GM18861 (cell line): ENCODE results near the gene DYNC2LI1.

ENCODE experiments used
- ATAC-seq: cut with Tn5 transposase; IDR thresholded peaks from one replicate; pipeline ENCODE4 v1.9.1; 2021; ENCODE audit not compliant: unreplicated experiment

Gene DYNC2LI1

DNA sequence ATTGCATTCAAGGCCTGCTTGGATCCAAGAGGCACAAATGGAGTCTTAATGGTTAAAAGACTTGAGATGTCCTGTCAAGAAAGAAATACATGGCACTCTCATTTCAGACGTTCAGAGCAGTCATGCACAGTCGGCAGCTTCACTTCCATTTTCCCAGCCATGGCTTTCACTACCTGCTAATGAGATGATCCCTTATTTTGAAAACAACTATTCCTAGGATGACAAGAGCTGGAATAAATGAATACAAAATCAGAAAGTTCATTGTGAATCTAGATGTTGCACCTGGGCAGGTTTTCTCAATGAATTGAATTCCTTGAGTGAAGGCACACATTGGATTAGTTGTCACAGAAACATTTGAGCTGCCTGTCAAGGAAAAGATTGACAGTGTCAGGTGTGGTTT, 39.1 kb downstream of the DYNC2LI1 start:
- no peak for ATAC-seq

GRCh38 chr2:43814711-43815110, 40.9 kb downstream of the DYNC2LI1 start:
- ATAC-seq, result no peak

GRCh38 chr2:43818761-43819160, 44.9 kb downstream of the DYNC2LI1 start:
- no peak for ATAC-seq

DNA sequence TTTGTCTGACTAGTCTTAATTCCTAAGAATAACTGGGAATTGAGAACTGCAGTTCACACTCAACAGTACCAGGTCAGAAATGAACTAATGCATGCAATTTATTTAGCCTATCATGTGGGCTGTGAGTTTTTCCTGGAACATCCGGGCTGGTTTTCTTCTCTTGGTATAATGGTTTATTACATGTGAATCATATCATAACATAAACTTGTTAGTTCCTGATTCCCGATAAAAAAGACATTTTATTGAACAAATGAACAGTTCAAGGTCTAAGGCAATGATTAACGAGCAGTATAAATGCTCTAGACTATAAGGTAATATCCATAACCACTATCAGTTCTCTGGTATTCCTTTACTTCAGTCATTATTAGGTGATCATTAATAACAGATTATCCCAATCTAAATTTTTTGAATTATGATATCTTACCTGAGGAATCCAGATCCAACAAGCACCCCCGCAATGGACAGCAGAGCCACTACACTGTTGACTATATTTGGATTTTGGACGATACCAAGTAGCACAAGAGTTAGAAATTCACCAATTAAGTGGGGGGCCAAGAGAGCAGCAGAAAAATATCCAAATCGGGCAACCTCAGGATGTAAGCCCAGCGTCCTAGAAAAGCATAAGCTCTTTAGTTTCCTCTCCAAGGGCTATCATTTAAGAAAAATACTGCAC, 45.8 kb downstream of the DYNC2LI1 start:
- ATAC-seq, result no peak

DNA sequence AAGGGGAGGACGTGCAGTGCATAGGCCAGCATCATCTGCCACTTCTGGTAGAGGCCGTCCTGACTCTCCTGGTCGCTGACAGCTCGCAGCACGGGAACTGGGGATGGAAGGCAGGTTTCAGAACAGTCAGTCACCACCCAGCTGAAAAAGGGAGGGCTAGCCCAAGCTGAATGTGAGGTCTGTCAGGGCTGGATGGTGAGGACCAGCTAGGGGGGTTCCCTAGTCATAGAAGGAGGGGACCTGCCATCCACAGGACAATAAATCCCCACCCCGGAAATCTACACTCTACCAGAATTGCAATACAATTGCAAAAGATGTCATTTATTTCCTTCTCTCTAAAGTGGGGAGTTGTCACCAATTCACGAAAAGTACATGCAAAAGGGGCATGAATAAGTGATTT, 49.0 kb downstream of the DYNC2LI1 start:
- ATAC-seq, result no peak

DNA sequence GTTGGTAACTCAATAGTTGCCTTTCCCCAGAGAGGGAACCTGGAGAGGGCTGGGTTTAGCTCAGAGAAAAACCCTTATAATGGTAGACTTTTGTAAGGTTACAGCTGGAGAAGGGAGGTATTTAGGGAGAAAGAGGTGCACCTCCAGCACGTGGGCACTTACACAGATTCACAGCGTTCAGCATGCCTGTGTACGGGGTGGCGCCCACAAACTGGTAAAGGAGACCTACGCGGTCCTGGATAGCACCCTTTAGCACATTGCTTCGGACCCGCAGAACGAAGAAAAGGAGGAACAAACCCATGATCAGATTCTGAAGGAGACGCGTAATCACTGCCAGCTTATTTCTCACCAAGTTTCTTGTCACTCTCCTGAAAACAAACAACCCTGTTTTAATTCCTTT, 49.9 kb downstream of the DYNC2LI1 start:
- no peak for ATAC-seq

DNA sequence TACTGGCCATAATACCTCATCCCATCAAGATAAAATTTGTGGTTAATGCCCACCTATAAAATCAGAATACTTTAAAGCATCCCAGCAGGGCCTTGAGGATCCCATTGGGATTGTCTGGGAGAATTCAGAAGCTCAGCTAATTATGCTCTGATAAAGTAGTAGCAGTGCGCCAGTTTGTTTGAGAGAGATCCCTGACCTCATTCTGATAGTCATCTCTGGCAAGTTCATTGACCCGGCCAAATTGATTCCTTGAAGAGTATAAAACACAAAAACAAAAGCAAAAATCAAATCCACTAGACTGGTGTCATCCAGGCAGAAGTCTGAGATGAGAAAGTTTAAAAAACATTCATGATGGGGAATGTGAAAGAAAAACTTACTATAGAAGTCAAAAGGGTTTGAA, 50.7 kb downstream of the DYNC2LI1 start:
- ATAC-seq, result no peak

DNA sequence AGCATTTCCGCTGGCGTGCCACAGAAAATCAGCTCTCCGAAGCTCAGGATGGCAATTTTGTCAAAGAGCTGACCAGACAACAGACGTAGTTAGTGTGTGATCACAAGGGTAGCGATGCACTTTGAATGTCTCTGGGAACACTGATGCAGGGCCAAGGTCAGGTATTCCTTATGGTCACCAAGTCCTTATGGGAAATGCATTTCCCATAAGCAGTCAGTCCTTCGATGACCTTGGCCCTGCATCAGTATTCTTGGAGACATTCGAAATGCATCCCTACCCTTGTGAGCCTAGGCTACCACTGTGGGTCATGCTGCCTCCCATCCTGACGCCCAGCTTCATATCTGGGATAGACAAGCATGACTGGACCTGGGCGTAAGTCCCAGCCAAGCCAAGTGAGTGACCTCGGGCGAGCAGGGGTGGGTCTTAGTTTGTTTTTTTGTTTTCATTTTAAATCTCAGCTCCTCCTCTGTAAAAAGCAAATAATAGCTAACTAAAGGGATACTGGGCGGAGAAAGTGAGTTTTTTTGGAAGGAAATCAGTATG, 51.2 kb downstream of the DYNC2LI1 start:
- no peak for ATAC-seq

DNA sequence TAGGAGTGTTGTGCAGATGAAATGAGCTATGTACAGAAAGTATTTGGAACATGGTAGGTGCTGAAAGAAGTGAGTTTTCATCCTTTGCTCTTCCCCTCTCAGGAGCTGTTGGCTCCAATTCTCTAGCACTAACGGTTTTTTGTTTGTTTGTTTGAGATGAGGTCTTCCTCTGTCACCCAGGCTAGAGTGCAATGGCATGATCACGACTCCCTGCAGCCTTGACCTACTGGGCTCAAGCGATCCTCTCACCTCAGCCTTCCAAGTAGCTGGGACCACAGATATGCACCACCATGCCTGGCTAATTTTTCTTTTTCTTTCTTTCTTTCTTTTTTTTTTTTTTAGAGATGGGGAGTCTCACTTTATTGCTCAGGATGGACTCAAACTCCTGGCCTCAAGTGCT, 52.0 kb downstream of the DYNC2LI1 start:
- no peak for ATAC-seq

- ATAC-seq, result no peak
These were observed 52.7 kb downstream of the DYNC2LI1 start for GRCh38 chr2:43826305-43827250.

- no peak for ATAC-seq
These were observed 57.9 kb downstream of the DYNC2LI1 start for GRCh38 chr2:43831543-43832294.

GRCh38 chr2:43832457-43832856, 58.6 kb downstream of the DYNC2LI1 start:
- no peak for ATAC-seq

DNA sequence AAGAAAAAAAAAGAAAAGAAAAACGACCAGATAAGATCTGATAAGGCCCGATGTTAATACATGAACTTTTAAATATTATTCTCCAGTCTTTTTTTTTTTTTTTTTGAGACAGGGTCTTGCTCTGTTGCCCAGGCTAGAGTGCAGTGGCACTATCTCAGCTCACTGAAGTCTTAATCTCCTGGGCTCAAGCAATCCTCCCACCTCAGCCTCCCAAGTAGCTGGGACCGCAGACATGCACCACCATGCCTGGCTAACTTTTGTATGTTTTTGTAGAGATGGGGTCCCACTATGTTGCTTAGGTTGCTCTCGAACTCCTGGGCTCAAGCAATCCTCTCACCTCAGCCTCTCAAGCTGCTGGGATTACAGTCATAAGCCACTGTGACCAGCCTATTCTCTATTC, 63.2 kb downstream of the DYNC2LI1 start:
- no peak for ATAC-seq

GRCh38 chr2:43837831-43838559, 64.2 kb downstream of the DYNC2LI1 start:
- no peak for ATAC-seq

GRCh38 chr2:43838560-43839267, 64.9 kb downstream of the DYNC2LI1 start, which contains the start of the genes ABCG5 and ABCG8:
Gene ABCG5, minus strand, starts transcription at chr2:43838839. Its CDS starts 160 bp downstream, at chr2:43838679.
Gene ABCG8, plus strand, starts transcription at chr2:43838971. Its CDS starts 83 bp downstream, at chr2:43839054.
- no peak for ATAC-seq

GRCh38 chr2:43839776-43840564, 66.1 kb downstream of the DYNC2LI1 start:
- ATAC-seq, result no peak

DNA sequence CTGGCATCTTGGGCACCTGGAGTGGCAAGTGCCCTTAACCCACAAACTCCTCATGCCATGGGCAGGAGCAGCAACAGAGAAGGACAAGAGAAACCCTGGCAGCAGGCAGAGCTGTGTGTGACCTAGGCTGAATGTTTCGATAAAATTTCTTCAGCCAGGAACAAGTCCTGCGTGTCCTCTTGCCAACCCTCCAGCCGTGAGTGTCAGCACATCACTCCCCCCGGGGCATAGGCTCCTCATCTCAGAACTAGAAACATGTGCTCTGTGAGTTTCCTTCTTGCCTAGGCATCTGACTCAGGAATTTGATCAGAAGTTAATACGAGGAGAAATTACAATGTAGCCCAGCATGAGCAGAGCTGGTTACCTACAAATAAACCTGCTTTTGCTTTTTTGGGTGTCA, 67.1 kb downstream of the DYNC2LI1 start:
- no peak for ATAC-seq

GRCh38 chr2:43841949-43842865, 68.4 kb downstream of the DYNC2LI1 start:
- ATAC-seq, result no peak
